Measurements from ENCODE around the gene NLRP6. TPM values are rescaled to one million over a fixed set of nuclear protein-coding genes. Genes with fewer than 3 reads are reported as not detected.

NLRP6 gene
- polyA plus RNA-seq, 3 donors = 0.10 to 0.51 (median 0.24) TPM

- Histone ChIP-seq H3K9ac (ENCODE audit: insufficient read depth, low read length, poor library complexity, severe bottlenecking) (no peak overlapping the region), H3K4me1 (ENCODE audit: control insufficient read depth in 1 of 2, insufficient read depth in 2 of 2, low read length in 2 of 2) (peaks cover 7 to 9% of the 10 kb centered on the region in 2 donors), H3K27me3 (ENCODE audit: control insufficient read depth in 2 of 2, insufficient read depth in 2 of 2, low read length in 2 of 2) (peaks cover 0 to 6% of the 10 kb centered on the region in 2 donors), H3K9me3 (replicated peaks in 1 of 2; ENCODE audit: control insufficient read depth in 1 of 2, insufficient read depth in 1 of 2, low read length in 2 of 2) (no peaks in the 10 kb centered on the region), H3K4me3 (replicated peaks in 1 of 3; ENCODE audit: low read depth in 2 of 3, low read length in 3 of 3) (no peak overlapping the region), H3K36me3 (replicated peaks in 1 of 2; ENCODE audit: control insufficient read depth in 1 of 2, insufficient read depth in 2 of 2, low read length in 2 of 2) (no peaks in the 10 kb centered on the region), H3K27ac (ENCODE audit: low read depth in 1 of 2, low read length in 2 of 2) (no peak overlapping the region), H2AFZ (ENCODE audit: insufficient read depth, low read depth, low read length, poor library complexity, severe bottlenecking) (no peak overlapping the region), H4K20me1 (ENCODE audit: insufficient read depth, low read length) (no peaks in the 10 kb centered on the region), H3K4me2 (replicated peaks; ENCODE audit: extremely low read depth, low read length, poor library complexity, severe bottlenecking) (no peak overlapping the region), H3K79me2 (ENCODE audit: insufficient read depth, low read length) (no peaks in the 10 kb centered on the region)
- Mint-ChIP-seq H3K36me3 (peaks cover 2 to 6% of the 10 kb centered on the region in 2 donors), H3K9me3 (no peaks in the 10 kb centered on the region), H3K4me1 (peaks cover 6% of the 10 kb centered on the region), H3K4me3 (no peak overlapping the region), H3K27me3 (ENCODE audit: low read depth in 3 of 3) (peaks cover 15 to 53% (median 23%) of the 10 kb centered on the region in 3 donors), H3K27ac (no peak overlapping the region)
- 87% methylated on average over 35 of the region's 35 CpGs for WGBS (ENCODE audit: insufficient coverage)
- TF ChIP-seq CTCF (IDR thresholded peaks at IDR 0.05) = no peak
- intact Hi-C loops (cut with micrococcal nuclease) = no loop called here
- no peak for DNase-seq
Measured at GRCh38 chr11:296171-297050, 18.2 kb downstream of the NLRP6 start.

GRCh38 chr11:297051-297585 is 18.9 kb downstream of the NLRP6 start:
- peaks cover 2 to 6% of the 10 kb centered on the region in 2 donors for H3K36me3 Mint-ChIP-seq
- no peaks in the 10 kb centered on the region for H3K9me3 ChIP-seq (replicated peaks in 1 of 2; ENCODE audit: control insufficient read depth in 1 of 2, insufficient read depth in 1 of 2, low read length in 2 of 2)
- no peaks in the 10 kb centered on the region for H3K79me2 ChIP-seq (ENCODE audit: insufficient read depth, low read length)
- 73% methylated on average over 8 of the region's 13 CpGs for WGBS (ENCODE audit: insufficient coverage)
- no peak overlapping the region for H3K9ac ChIP-seq (ENCODE audit: insufficient read depth, low read length, poor library complexity, severe bottlenecking)
- peaks cover 15 to 53% (median 25%) of the 10 kb centered on the region in 3 donors for H3K27me3 Mint-ChIP-seq (ENCODE audit: low read depth in 3 of 3)
- H3K4me1 ChIP-seq (ENCODE audit: control insufficient read depth in 1 of 2, insufficient read depth in 2 of 2, low read length in 2 of 2) = peaks cover 7 to 9% of the 10 kb centered on the region in 2 donors
- H3K4me3 ChIP-seq (replicated peaks in 1 of 3; ENCODE audit: low read depth in 2 of 3, low read length in 3 of 3) = no peak overlapping the region
- DNase-seq = no peak
- H3K27ac ChIP-seq (ENCODE audit: low read depth in 1 of 2, low read length in 2 of 2) = no peak overlapping the region
- H4K20me1 ChIP-seq (ENCODE audit: insufficient read depth, low read length) = no peaks in the 10 kb centered on the region
- H2AFZ ChIP-seq (ENCODE audit: insufficient read depth, low read depth, low read length, poor library complexity, severe bottlenecking) = no peak overlapping the region
- no peaks in the 10 kb centered on the region for H3K36me3 ChIP-seq (replicated peaks in 1 of 2; ENCODE audit: control insufficient read depth in 1 of 2, insufficient read depth in 2 of 2, low read length in 2 of 2)
- TF ChIP-seq CTCF (IDR thresholded peaks at IDR 0.05) = no peak
- H3K4me1 Mint-ChIP-seq = peaks cover 6% of the 10 kb centered on the region
- H3K9me3 Mint-ChIP-seq = no peaks in the 10 kb centered on the region
- no peak overlapping the region for H3K27ac Mint-ChIP-seq
- peak overlapping the region in 1 of 2 donors; percentile 15 for H3K4me3 Mint-ChIP-seq
- H3K4me2 ChIP-seq (replicated peaks; ENCODE audit: extremely low read depth, low read length, poor library complexity, severe bottlenecking) = no peak overlapping the region
- H3K27me3 ChIP-seq (ENCODE audit: control insufficient read depth in 2 of 2, insufficient read depth in 2 of 2, low read length in 2 of 2) = peaks cover 0 to 6% of the 10 kb centered on the region in 2 donors
- intact Hi-C loops (cut with micrococcal nuclease) = no loop called here

Data from CD14-positive monocyte (primary cell).